HepG2 (cell line): Measurements from ENCODE around the gene LYRM7. TPM values are rescaled to one million over a fixed set of nuclear protein-coding genes. Genes with fewer than 3 reads are reported as not detected.

Experiments used
- ATAC-seq: fragments of 200-7000 bp; cut with Tn5 transposase; 3 replicates; pipeline ENCODE4 v1.9.1; 2020; ENCODE audit warnings: mild to moderate bottlenecking, moderate library complexity
- BruUV-seq: library from RNA; stranded (reverse); fragments of 400-500 nt; replicated peaks from 2 replicates; lab custom pipeline; 2021; lab: Mats Ljungman, UMichigan
- CTCF ChIA-PET: fragments of 300-600 bp; formaldehyde crosslinking; extraction: SDS; loops from one replicate; lab custom pipeline; 2021; ENCODE audit warnings: low total read pairs, inconsistent platforms, low intra/inter-chr PET ratio; lab: Yijun Ruan, JAX
- POLR2A ChIA-PET: fragments of 350-600 bp; sonication (Branson Sonifier 250); formaldehyde crosslinking; loops from one replicate; lab custom pipeline; 2020; ENCODE audit warnings: antibody characterized with exemption, inconsistent platforms; lab: Yijun Ruan, JAX
- DNase-seq: peaks from one replicate; pipeline ENCODE4 v3.0.0-alpha.2; 2015; ENCODE audit warnings: low spot score
- FAIRE-seq: peaks from 3 replicates; lab custom pipeline; 2011; peaks lifted over from hg19 to GRCh38; lab: Jason Lieb, UNC
- H2AFZ ChIP-seq: one replicate; pipeline ENCODE4 v1.6.1; 2011; ENCODE audit warnings: low read length, inconsistent platforms
- H3K27ac ChIP-seq: fragments of 300-600 bp; 3 replicates; pipeline ENCODE4 v1.8.0; 2011; ENCODE audit warnings: mixed run types, mild to moderate bottlenecking, mixed read lengths, low read length, inconsistent platforms; ENCODE audit not compliant: insufficient read depth; ENCODE audit errors: extremely low read length
- H3K27me3 ChIP-seq, 2 experiments: fragments of 200-600 bp in 1 of 2; 2 replicates in 1 of 2; 3 replicates in 1 of 2; pipeline versions ENCODE4 v1.6.0 to v1.8.0; 2011; ENCODE audit warnings: low read length in 2 of 2, mild to moderate bottlenecking in 2 of 2, moderate library complexity in 2 of 2, inconsistent platforms in 1 of 2; ENCODE audit not compliant: insufficient read depth in 2 of 2, control insufficient read depth in 1 of 2
- H3K36me3 ChIP-seq, 2 experiments: fragments of 200-600 bp in 1 of 2; replicated peaks in 1 of 2; 2 replicates in 1 of 2; 3 replicates in 1 of 2; pipeline versions ENCODE4 v1.5.1 to v1.8.0; 2011; ENCODE audit warnings: low read length in 2 of 2, inconsistent platforms in 1 of 2; ENCODE audit not compliant: insufficient read depth in 2 of 2, control insufficient read depth in 1 of 2
- H3K4me1 ChIP-seq: 2 replicates; pipeline ENCODE4 v1.5.1; 2012; ENCODE audit warnings: low read length, inconsistent platforms; ENCODE audit not compliant: insufficient read depth
- H3K4me2 ChIP-seq: 2 replicates; pipeline ENCODE4 v1.6.0; 2011; ENCODE audit warnings: low read depth, low read length, inconsistent platforms
- H3K4me3 ChIP-seq, 3 experiments: fragments of 200-600 bp in 1 of 3; sonication (generic), shearing (Covaris generic) in 1 of 3; replicated peaks in 1 of 3; 2 replicates each; pipeline ENCODE4 v1.5.1; 2011 to 2016; ENCODE audit warnings: low read length in 3 of 3, inconsistent platforms in 2 of 3, low read depth in 2 of 3, mild to moderate bottlenecking in 2 of 3, control low read depth in 1 of 3, mixed read lengths in 1 of 3; ENCODE audit not compliant: insufficient read depth in 1 of 3
- H3K79me2 ChIP-seq: one replicate; pipeline ENCODE4 v1.6.1; 2011; ENCODE audit warnings: low read length, inconsistent platforms; ENCODE audit not compliant: insufficient read depth
- H3K9ac ChIP-seq: 2 replicates; pipeline ENCODE4 v1.6.0; 2011; ENCODE audit warnings: mild to moderate bottlenecking, low read depth, low read length, inconsistent platforms; ENCODE audit not compliant: insufficient read depth
- H3K9me3 ChIP-seq: 2 replicates; pipeline ENCODE4 v1.5.1; 2012; ENCODE audit warnings: mild to moderate bottlenecking, low read length
- H4K20me1 ChIP-seq: 2 replicates; pipeline ENCODE4 v1.6.0; 2011; ENCODE audit warnings: inconsistent platforms, mild to moderate bottlenecking, low read length, moderate library complexity; ENCODE audit not compliant: insufficient read depth
- ARID2 ChIP-seq: sonication (generic); formaldehyde crosslinking; IDR thresholded peaks from 2 replicates; pipeline ENCODE4 v1.8.1; 2022; ENCODE audit warnings: mild to moderate bottlenecking, missing genetic modification reagents, borderline replicate concordance
- MED8 ChIP-seq: sonication (generic); formaldehyde crosslinking; IDR thresholded peaks from 2 replicates; pipeline ENCODE4 v1.8.1; 2023; ENCODE audit warnings: mild to moderate bottlenecking, missing genetic modification reagents; ENCODE audit not compliant: insufficient replicate concordance
- MTF1 ChIP-seq: sonication (generic); formaldehyde crosslinking; IDR thresholded peaks from 2 replicates; pipeline ENCODE4 v1.5.0; 2020; ENCODE audit warnings: missing genetic modification reagents
- NFYC ChIP-seq: IDR thresholded peaks from 2 replicates; pipeline ENCODE4 v1.6.1; 2016; ENCODE audit warnings: missing genetic modification reagents, missing compliant biosample characterization
- PHF8 ChIP-seq: sonication (generic); formaldehyde crosslinking; IDR thresholded peaks from 2 replicates; pipeline ENCODE4 v1.5.0; 2020; ENCODE audit warnings: missing genetic modification reagents
- RFX1 ChIP-seq: fragments of 450-650 bp; IDR thresholded peaks from 2 replicates; pipeline ENCODE4 v1.6.1; 2017
- STAG1 ChIP-seq: sonication (generic); formaldehyde crosslinking; IDR thresholded peaks from 2 replicates; pipeline ENCODE4 v1.4.0; 2020; ENCODE audit warnings: missing genetic modification reagents
- ZBTB3 ChIP-seq: sonication (generic); formaldehyde crosslinking; IDR thresholded peaks from 2 replicates; pipeline ENCODE4 v1.4.0; 2020; ENCODE audit warnings: low read depth, mild to moderate bottlenecking, moderate library complexity, missing genetic modification reagents, borderline replicate concordance
- ZNF24 ChIP-seq: fragments of 450-650 bp; IDR thresholded peaks from 2 replicates; pipeline ENCODE4 v1.6.1; 2017; ENCODE audit warnings: antibody characterized with exemption, mild to moderate bottlenecking
- ZNF30 ChIP-seq: sonication (generic); formaldehyde crosslinking; IDR thresholded peaks from 2 replicates; pipeline ENCODE4 v1.5.0; 2020; ENCODE audit warnings: mild to moderate bottlenecking, missing genetic modification reagents
- ZNF343 ChIP-seq: sonication (generic); formaldehyde crosslinking; IDR thresholded peaks from 2 replicates; pipeline ENCODE4 v1.4.0; 2020; ENCODE audit warnings: mild to moderate bottlenecking, missing genetic modification reagents
- ZNF530 ChIP-seq: sonication (generic); formaldehyde crosslinking; IDR thresholded peaks from 2 replicates; pipeline ENCODE4 v1.5.0; 2020; ENCODE audit warnings: low read depth, mild to moderate bottlenecking, missing genetic modification reagents
- WGBS: methylation state at CpG from one replicate; pipeline ENCODE4 v1.1.6; 2017; ENCODE audit warnings: low lambda C conversion rate; 5-methylcytosine and 5-hydroxymethylcytosine counted together
- in situ Hi-C: cut with HindIII; loops from 2 replicates; pipeline ENCODE4 v1.10.0; 2017; ENCODE audit warnings: low pct_unique_long_range_greater_than_20kb; ENCODE audit not compliant: extremely low pct_ligation_motif_present
- intact Hi-C: fragments of 100-400 bp; cut with micrococcal nuclease; formaldehyde crosslinking; loops from one replicate; pipeline ENCODE4 v1.10.0; 2022; ENCODE audit not compliant: unreplicated experiment
- polyA plus RNA-seq, 8 experiments: library from polyadenylated mRNA; depleted of rRNA in 3 of 8; stranded (reverse) in 7 of 8; unstranded in 1 of 8; fragments of >200 nt; fragmentation: Illumina TruSeq in 4 of 8; extraction: Trizol in 4 of 8; gene quantifications; 2 replicates each; pipeline versions ENCODE4 v1.2.1 to v1.2.3, GENCODE V29; 2011 to 2016; ENCODE audit warnings: low read depth in 4 of 8, missing spikeins in 1 of 8, mixed read lengths in 1 of 8; ENCODE audit not compliant: insufficient read depth in 1 of 8
- total RNA-seq, 5 experiments: library from RNA; depleted of rRNA; stranded (reverse); fragments of >200 nt; fragmentation: Illumina TruSeq; extraction: Trizol; gene quantifications; 2 replicates each; pipeline ENCODE4 v1.2.3, GENCODE V29; 2016; ENCODE audit warnings: low read depth in 1 of 5
- TF ChIP-seq, protein P1 (sequence below): sonication (generic); formaldehyde crosslinking; IDR thresholded peaks from 2 replicates; pipeline ENCODE4 v1.5.1; 2020; ENCODE audit warnings: mild to moderate bottlenecking, missing genetic modification reagents, borderline replicate concordance
- TF ChIP-seq, protein P2 (sequence below): sonication (generic); formaldehyde crosslinking; IDR thresholded peaks from 2 replicates; pipeline ENCODE4 v1.4.0; 2020; ENCODE audit warnings: missing genetic modification reagents

Gene LYRM7
- total and polyA plus RNA-seq, 2 of the 13 experiments (the other 11 are each of a cell fraction or from before 2014, with no cell fraction given) = 3.0 to 5.5 TPM

GRCh38 chr5:131150408-131150807, 20.3 kb upstream of the LYRM7 start:
- H3K9ac ChIP-seq = no peak overlapping the region
- no peaks in the 10 kb centered on the region for H3K9me3 ChIP-seq
- 0 out of 2 replicates have a peak, but pooled peaks cover 6% of the 10 kb centered on the region for H3K4me1 ChIP-seq
- no peak for TF ChIP-seq ZNF30 (CRISPR knock-in tag)
- TF ChIP-seq ZBTB3 (CRISPR knock-in tag) = no peak
- no peak for TF ChIP-seq ZNF24
- no peak for TF ChIP-seq MED8 (CRISPR knock-in tag)
- no peak for TF ChIP-seq ZNF343 (CRISPR knock-in tag)
- TF ChIP-seq ARID2 = no peak
- no peak for TF ChIP-seq ZNF530 (CRISPR knock-in tag)
- CTCF ChIA-PET = no interaction called here
- POLR2A ChIA-PET = no interaction called here
- H3K4me3 ChIP-seq = no peak overlapping the region
- in situ Hi-C loops = no loop called here
- BruUV-seq = no TSS peak
- no peaks in the 10 kb centered on the region for H4K20me1 ChIP-seq
- DNase-seq (no peak), FAIRE-seq (no peak), ATAC-seq (peak; percentile 26)
- no peaks in the 10 kb centered on the region for H3K27me3 ChIP-seq
- no peak overlapping the region for H3K27ac ChIP-seq
- 72% methylated on average over 7 of the region's 7 CpGs for WGBS
- intact Hi-C loops = no loop called here
- H2AFZ ChIP-seq = no peak overlapping the region
- no peaks in the 10 kb centered on the region for H3K36me3 ChIP-seq
- H3K79me2 ChIP-seq = no peaks in the 10 kb centered on the region
- no peak overlapping the region for H3K4me2 ChIP-seq

DNA sequence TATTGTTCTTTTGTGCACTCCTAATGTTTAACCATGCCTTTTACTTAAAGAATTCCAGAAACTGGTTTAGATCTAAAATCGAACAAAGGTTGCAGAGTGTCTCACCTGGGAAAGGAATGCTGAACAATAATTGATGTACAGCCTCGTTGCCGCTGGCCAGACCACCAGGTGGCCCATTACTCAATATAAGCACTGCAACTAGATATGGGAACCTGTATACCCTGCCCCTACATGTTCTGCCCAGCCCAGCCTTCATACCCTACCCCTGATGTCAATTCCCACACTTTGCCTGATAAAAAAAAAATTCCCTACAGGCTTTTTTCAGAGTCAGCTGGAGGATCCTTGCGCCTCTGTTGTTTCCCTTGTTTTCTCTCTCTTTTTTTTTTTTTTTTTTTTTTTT, 19.5 kb upstream of the LYRM7 start:
- no peak overlapping the region for H2AFZ ChIP-seq
- ChIA-PET POLR2A (no interaction called here), CTCF (no interaction called here)
- H3K4me3 ChIP-seq = no peak overlapping the region
- DNase-seq (no peak), FAIRE-seq (no peak), ATAC-seq (peak; percentile 33; the same call in 1 of the 3 replicates)
- H3K9ac ChIP-seq = no peak overlapping the region
- H3K27ac ChIP-seq = no peak overlapping the region
- no peaks in the 10 kb centered on the region; a peak in 1 of 5 replicates for H3K36me3 ChIP-seq
- no peaks in the 10 kb centered on the region for H3K9me3 ChIP-seq
- 0 out of 2 replicates have a peak, but pooled peaks cover 6% of the 10 kb centered on the region for H3K4me1 ChIP-seq
- intact Hi-C loops (no loop called here), in situ Hi-C loops (no loop called here)
- H3K27me3 ChIP-seq = no peaks in the 10 kb centered on the region
- no TSS peak for BruUV-seq
- no peak overlapping the region for H3K4me2 ChIP-seq
- WGBS = 56% methylated on average over 4 of the region's 4 CpGs
- no peaks in the 10 kb centered on the region for H4K20me1 ChIP-seq
- H3K79me2 ChIP-seq = no peaks in the 10 kb centered on the region
- peak; percentile 15; the same call in 1 of the 2 replicates for TF ChIP-seq STAG1
- TF ChIP-seq RFX1 = no peak
- no peak for TF ChIP-seq MTF1 (CRISPR knock-in tag)
- TF ChIP-seq, protein P1, sequence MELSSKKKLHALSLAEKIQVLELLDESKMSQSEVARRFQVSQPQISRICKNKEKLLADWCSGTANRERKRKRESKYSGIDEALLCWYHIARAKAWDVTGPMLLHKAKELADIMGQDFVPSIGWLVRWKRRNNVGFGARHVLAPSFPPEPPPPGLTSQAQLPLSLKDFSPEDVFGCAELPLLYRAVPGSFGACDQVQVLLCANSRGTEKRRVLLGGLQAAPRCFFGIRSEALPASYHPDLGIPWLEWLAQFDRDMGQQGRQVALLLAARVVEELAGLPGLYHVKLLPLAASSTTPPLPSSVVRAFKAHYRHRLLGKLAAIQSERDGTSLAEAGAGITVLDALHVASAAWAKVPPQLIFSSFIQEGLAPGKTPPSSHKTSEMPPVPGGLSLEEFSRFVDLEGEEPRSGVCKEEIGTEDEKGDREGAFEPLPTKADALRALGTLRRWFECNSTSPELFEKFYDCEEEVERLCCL = no peak
- no peak for TF ChIP-seq PHF8 (CRISPR knock-in tag)
- TF ChIP-seq, protein P2, sequence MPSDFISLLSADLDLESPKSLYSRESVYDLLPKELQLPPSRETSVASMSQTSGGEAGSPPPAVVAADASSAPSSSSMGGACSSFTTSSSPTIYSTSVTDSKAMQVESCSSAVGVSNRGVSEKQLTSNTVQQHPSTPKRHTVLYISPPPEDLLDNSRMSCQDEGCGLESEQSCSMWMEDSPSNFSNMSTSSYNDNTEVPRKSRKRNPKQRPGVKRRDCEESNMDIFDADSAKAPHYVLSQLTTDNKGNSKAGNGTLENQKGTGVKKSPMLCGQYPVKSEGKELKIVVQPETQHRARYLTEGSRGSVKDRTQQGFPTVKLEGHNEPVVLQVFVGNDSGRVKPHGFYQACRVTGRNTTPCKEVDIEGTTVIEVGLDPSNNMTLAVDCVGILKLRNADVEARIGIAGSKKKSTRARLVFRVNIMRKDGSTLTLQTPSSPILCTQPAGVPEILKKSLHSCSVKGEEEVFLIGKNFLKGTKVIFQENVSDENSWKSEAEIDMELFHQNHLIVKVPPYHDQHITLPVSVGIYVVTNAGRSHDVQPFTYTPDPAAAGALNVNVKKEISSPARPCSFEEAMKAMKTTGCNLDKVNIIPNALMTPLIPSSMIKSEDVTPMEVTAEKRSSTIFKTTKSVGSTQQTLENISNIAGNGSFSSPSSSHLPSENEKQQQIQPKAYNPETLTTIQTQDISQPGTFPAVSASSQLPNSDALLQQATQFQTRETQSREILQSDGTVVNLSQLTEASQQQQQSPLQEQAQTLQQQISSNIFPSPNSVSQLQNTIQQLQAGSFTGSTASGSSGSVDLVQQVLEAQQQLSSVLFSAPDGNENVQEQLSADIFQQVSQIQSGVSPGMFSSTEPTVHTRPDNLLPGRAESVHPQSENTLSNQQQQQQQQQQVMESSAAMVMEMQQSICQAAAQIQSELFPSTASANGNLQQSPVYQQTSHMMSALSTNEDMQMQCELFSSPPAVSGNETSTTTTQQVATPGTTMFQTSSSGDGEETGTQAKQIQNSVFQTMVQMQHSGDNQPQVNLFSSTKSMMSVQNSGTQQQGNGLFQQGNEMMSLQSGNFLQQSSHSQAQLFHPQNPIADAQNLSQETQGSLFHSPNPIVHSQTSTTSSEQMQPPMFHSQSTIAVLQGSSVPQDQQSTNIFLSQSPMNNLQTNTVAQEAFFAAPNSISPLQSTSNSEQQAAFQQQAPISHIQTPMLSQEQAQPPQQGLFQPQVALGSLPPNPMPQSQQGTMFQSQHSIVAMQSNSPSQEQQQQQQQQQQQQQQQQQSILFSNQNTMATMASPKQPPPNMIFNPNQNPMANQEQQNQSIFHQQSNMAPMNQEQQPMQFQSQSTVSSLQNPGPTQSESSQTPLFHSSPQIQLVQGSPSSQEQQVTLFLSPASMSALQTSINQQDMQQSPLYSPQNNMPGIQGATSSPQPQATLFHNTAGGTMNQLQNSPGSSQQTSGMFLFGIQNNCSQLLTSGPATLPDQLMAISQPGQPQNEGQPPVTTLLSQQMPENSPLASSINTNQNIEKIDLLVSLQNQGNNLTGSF (CRISPR knock-in tag) = no peak
- TF ChIP-seq NFYC (CRISPR knock-in tag) = no peak
